ENCODE data around the gene CRB3.

CRB3 gene

GRCh38 chr19:6465663-6466062 lies 1.6 kb downstream of the CRB3 start:
- H3K27ac ChIP-seq (ENCODE audit: low read length) = no peak overlapping the region
- no peaks in the 10 kb centered on the region for H3K27me3 ChIP-seq (replicated peaks; ENCODE audit: insufficient read depth, low read length)
- no peaks in the 10 kb centered on the region for H3K9me3 ChIP-seq (replicated peaks; ENCODE audit: insufficient read depth, low read length)
- TF ChIP-seq CTCF (IDR thresholded peaks at IDR 0.05; ENCODE audit: low read length) (no peak), EZH2 (optimal IDR thresholded peaks at IDR 0.05; ENCODE audit: low read depth, low read length) (no peak), EZH2phosphoT487 (IDR thresholded peaks at IDR 0.05; ENCODE audit: low read length) (no peak)
- no peak overlapping the region for H3K4me3 ChIP-seq (ENCODE audit: low read length)
- no peaks in the 10 kb centered on the region for H3K36me3 ChIP-seq (replicated peaks; ENCODE audit: insufficient read depth, low read length)
- H3K4me2 ChIP-seq (ENCODE audit: low read depth, low read length) = no peak overlapping the region
- no peak for DNase-seq
- H3K79me2 ChIP-seq (ENCODE audit: low read length) = peaks cover 5% of the 10 kb centered on the region; the same call in 1 of the 2 replicates
- no peak overlapping the region for H3K9ac ChIP-seq (ENCODE audit: low read length)
- no peaks in the 10 kb centered on the region for H4K20me1 ChIP-seq (ENCODE audit: insufficient read depth, low read length)
- H2AFZ ChIP-seq (ENCODE audit: low read length) = no peak overlapping the region
- no peaks in the 10 kb centered on the region for H3K4me1 ChIP-seq (ENCODE audit: low read length)
- no peaks in the 10 kb centered on the region for H3K9me2 ChIP-seq (replicated peaks; ENCODE audit: insufficient read depth, low read length)
- H3F3A ChIP-seq (ENCODE audit: insufficient read depth, low read length) = peaks cover 7% of the 10 kb centered on the region

- 0 out of 2 replicates have a peak, but pooled peaks cover 4% of the 10 kb centered on the region for H3F3A ChIP-seq (ENCODE audit: insufficient read depth, low read length)
- TF ChIP-seq EZH2phosphoT487 (IDR thresholded peaks at IDR 0.05; ENCODE audit: low read length) (no peak), EZH2 (optimal IDR thresholded peaks at IDR 0.05; ENCODE audit: low read depth, low read length) (no peak), CTCF (IDR thresholded peaks at IDR 0.05; ENCODE audit: low read length) (no peak)
- no peak overlapping the region for H3K9ac ChIP-seq (ENCODE audit: low read length)
- H3K9me2 ChIP-seq (replicated peaks; ENCODE audit: insufficient read depth, low read length) = no peaks in the 10 kb centered on the region
- H3K79me2 ChIP-seq (ENCODE audit: low read length) = peaks cover 5% of the 10 kb centered on the region; the same call in 1 of the 2 replicates
- H2AFZ ChIP-seq (ENCODE audit: low read length) = no peak overlapping the region
- no peaks in the 10 kb centered on the region for H3K27me3 ChIP-seq (replicated peaks; ENCODE audit: insufficient read depth, low read length)
- no peak for DNase-seq
- no peak overlapping the region for H3K4me2 ChIP-seq (ENCODE audit: low read depth, low read length)
- H3K36me3 ChIP-seq (replicated peaks; ENCODE audit: insufficient read depth, low read length) = no peaks in the 10 kb centered on the region
- H4K20me1 ChIP-seq (ENCODE audit: insufficient read depth, low read length) = no peaks in the 10 kb centered on the region
- H3K9me3 ChIP-seq (replicated peaks; ENCODE audit: insufficient read depth, low read length) = no peaks in the 10 kb centered on the region
- no peak overlapping the region for H3K4me3 ChIP-seq (ENCODE audit: low read length)
- no peaks in the 10 kb centered on the region for H3K4me1 ChIP-seq (ENCODE audit: low read length)
- H3K27ac ChIP-seq (ENCODE audit: low read length) = no peak overlapping the region
These were observed 2.6 kb downstream of the CRB3 start for GRCh38 chr19:6466526-6467248.

- Histone ChIP-seq H3K4me3 (ENCODE audit: low read length) (no peak overlapping the region), H3K79me2 (ENCODE audit: low read length) (peaks cover 5% of the 10 kb centered on the region; the same call in 1 of the 2 replicates), H3F3A (ENCODE audit: insufficient read depth, low read length) (no peaks in the 10 kb centered on the region), H4K20me1 (ENCODE audit: insufficient read depth, low read length) (no peaks in the 10 kb centered on the region), H3K4me1 (ENCODE audit: low read length) (no peaks in the 10 kb centered on the region), H3K27me3 (replicated peaks; ENCODE audit: insufficient read depth, low read length) (no peaks in the 10 kb centered on the region), H3K36me3 (replicated peaks; ENCODE audit: insufficient read depth, low read length) (no peaks in the 10 kb centered on the region), H3K9ac (ENCODE audit: low read length) (no peak overlapping the region), H3K27ac (ENCODE audit: low read length) (no peak overlapping the region), H3K9me2 (replicated peaks; ENCODE audit: insufficient read depth, low read length) (no peaks in the 10 kb centered on the region), H3K9me3 (replicated peaks; ENCODE audit: insufficient read depth, low read length) (no peaks in the 10 kb centered on the region), H3K4me2 (ENCODE audit: low read depth, low read length) (no peak overlapping the region), H2AFZ (ENCODE audit: low read length) (no peak overlapping the region)
- TF ChIP-seq CTCF (IDR thresholded peaks at IDR 0.05; ENCODE audit: low read length) = no peak
- TF ChIP-seq EZH2phosphoT487 (IDR thresholded peaks at IDR 0.05; ENCODE audit: low read length) = no peak
- TF ChIP-seq EZH2 (optimal IDR thresholded peaks at IDR 0.05; ENCODE audit: low read depth, low read length) = no peak
- DNase-seq = no peak
These were observed 3.3 kb downstream of the CRB3 start for GRCh38 chr19:6467384-6467783.

Data from MM.1S (cell line).